K562 (cell line): ENCODE results near the gene LAP3. TPM values are rescaled to one million over a fixed set of nuclear protein-coding genes. Genes with fewer than 3 reads are reported as not detected.

Experiments used
- CBX3 ChIP-seq, 2 experiments: IDR thresholded peaks; 1 replicate in 1 of 2; 2 replicates in 1 of 2; pipeline ENCODE4 v1.6.1; 2012; ENCODE audit warnings: inconsistent platforms in 2 of 2, low read length in 2 of 2, borderline replicate concordance in 1 of 2, control low read depth in 1 of 2
- ETV1 ChIP-seq: fragments of 450-650 bp; conservative IDR thresholded peaks from 2 replicates; pipeline ENCODE4 v1.6.1; 2016; ENCODE audit warnings: missing genetic modification characterization, control low read depth, low read depth, missing compliant biosample characterization
- L3MBTL2 ChIP-seq: fragments of 450-650 bp; IDR thresholded peaks from 2 replicates; pipeline ENCODE4 v1.6.1; 2016; ENCODE audit warnings: mild to moderate bottlenecking, moderate library complexity
- POLR2AphosphoS2 ChIP-seq: IDR thresholded peaks from 2 replicates; pipeline ENCODE4 v1.6.1; 2012; ENCODE audit warnings: low read length, improper control_type of control experiment
- RB1 ChIP-seq: fragments of 450-650 bp; IDR thresholded peaks from 2 replicates; pipeline ENCODE4 v1.6.1; 2017; ENCODE audit warnings: low read depth, mild to moderate bottlenecking
- RERE ChIP-seq: sonication (generic); formaldehyde crosslinking; IDR thresholded peaks from 2 replicates; pipeline ENCODE4 v1.8.0; 2023; ENCODE audit warnings: missing genetic modification reagents, mild to moderate bottlenecking, borderline replicate concordance
- SUPT5H ChIP-seq: fragments of 450-650 bp; IDR thresholded peaks from 2 replicates; pipeline ENCODE4 v1.6.1; 2016
- YY1 ChIP-seq, 3 experiments: IDR thresholded peaks; 2 replicates each; pipeline ENCODE4 v1.6.1; 2011; ENCODE audit warnings: low read length in 2 of 3, mild to moderate bottlenecking in 2 of 3, moderate library complexity in 2 of 3, borderline replicate concordance in 1 of 3, control low read depth in 1 of 3, low read depth in 1 of 3; ENCODE audit not compliant: insufficient read depth in 3 of 3, insufficient replicate concordance in 2 of 3, control insufficient read depth in 1 of 3, insufficient read length in 1 of 3; ENCODE audit errors: extremely low read depth in 1 of 3
- ZNF274 ChIP-seq: IDR thresholded peaks from 2 replicates; pipeline ENCODE4 v1.6.1; 2011; ENCODE audit warnings: low read depth, mild to moderate bottlenecking, low read length, moderate library complexity, borderline replicate concordance
- ZNF384 ChIP-seq: IDR thresholded peaks from 2 replicates; pipeline ENCODE4 v1.6.1; 2012; ENCODE audit warnings: low read depth, low read length, improper control_type of control experiment
- polyA plus RNA-seq, 8 experiments: library from polyadenylated mRNA; depleted of rRNA in 4 of 8; stranded (reverse) in 5 of 8; unstranded in 3 of 8; fragments of >200 nt; fragmentation: Nextera tagmentation in 2 of 8; fragmentation: Illumina TruSeq in 1 of 8; extraction: Ambion mirVana in 2 of 8; extraction: Trizol in 1 of 8; gene quantifications; 2 replicates each; pipeline versions ENCODE4 v1.2.1 to v1.2.3, GENCODE V29; 2011 to 2014; ENCODE audit warnings: inconsistent platforms in 1 of 8, missing spikeins in 1 of 8
- total RNA-seq, 7 experiments: library from RNA; depleted of rRNA in 6 of 7; stranded (reverse); fragments of >200 nt in 6 of 7; fragmentation: Illumina TruSeq in 2 of 7; extraction: Trizol in 2 of 7; gene quantifications; 2 replicates each; pipeline versions ENCODE4 v1.2.1 to v1.2.3, GENCODE V29; 2011 to 2021; ENCODE audit warnings: low replicate concordance in 1 of 7
- TF ChIP-seq, protein P1 (sequence below): fragments of 200-800 bp; sonication (Bioruptor generic); IDR thresholded peaks from 2 replicates; pipeline ENCODE4 v1.6.1; 2017; ENCODE audit warnings: missing genetic modification characterization, missing compliant biosample characterization
- TF ChIP-seq, protein P2 (sequence below): IDR thresholded peaks from 2 replicates; pipeline ENCODE4 v1.6.1; 2011; ENCODE audit warnings: borderline replicate concordance, low read depth, mild to moderate bottlenecking, moderate library complexity, low read length; ENCODE audit not compliant: insufficient read depth, poor library complexity, severe bottlenecking
- TF ChIP-seq, protein P3 (sequence below): fragments of 450-650 bp; IDR thresholded peaks from 2 replicates; pipeline ENCODE4 v1.6.1; 2016; ENCODE audit warnings: mild to moderate bottlenecking

LAP3 gene
- total and polyA plus RNA-seq, 9 of the 15 experiments (the other 6 are each of a cell fraction or from before 2014, with no cell fraction given), result 82.3 to 170 (median 107) TPM

GRCh38 chr4:17636696-17637622, 60.0 kb downstream of the LAP3 start (continued):
- TF ChIP-seq RERE (CRISPR knock-in tag) (no peak), CBX3 (IDR thresholded peaks at IDR 0.05; ENCODE audit: borderline replicate concordance in 1 of 2, low read length in 2 of 2) (no peak), RB1 (peak; percentile 52; the same call in 1 of the 2 replicates), POLR2AphosphoS2 (peak; percentile 83; the same call in 1 of the 2 replicates), SUPT5H (peak; percentile 42; the same call in 1 of the 2 replicates), ZNF384 (peak; percentile 95), L3MBTL2 (0 out of 2 replicates have a peak, but pooled peaks have one; percentile 9), ETV1 (tag) (no peak), ZNF274 (no peak), YY1 (IDR thresholded peaks at IDR 0.05; ENCODE audit: borderline replicate concordance in 1 of 3, control insufficient read depth in 1 of 3, extremely low read depth in 1 of 3, insufficient read depth in 3 of 3, insufficient read length in 1 of 3, insufficient replicate concordance in 2 of 3, low read depth in 1 of 3, low read length in 2 of 3) (peak in 2 of 3 experiments; percentile 10 to 61)
- TF ChIP-seq, protein P1, sequence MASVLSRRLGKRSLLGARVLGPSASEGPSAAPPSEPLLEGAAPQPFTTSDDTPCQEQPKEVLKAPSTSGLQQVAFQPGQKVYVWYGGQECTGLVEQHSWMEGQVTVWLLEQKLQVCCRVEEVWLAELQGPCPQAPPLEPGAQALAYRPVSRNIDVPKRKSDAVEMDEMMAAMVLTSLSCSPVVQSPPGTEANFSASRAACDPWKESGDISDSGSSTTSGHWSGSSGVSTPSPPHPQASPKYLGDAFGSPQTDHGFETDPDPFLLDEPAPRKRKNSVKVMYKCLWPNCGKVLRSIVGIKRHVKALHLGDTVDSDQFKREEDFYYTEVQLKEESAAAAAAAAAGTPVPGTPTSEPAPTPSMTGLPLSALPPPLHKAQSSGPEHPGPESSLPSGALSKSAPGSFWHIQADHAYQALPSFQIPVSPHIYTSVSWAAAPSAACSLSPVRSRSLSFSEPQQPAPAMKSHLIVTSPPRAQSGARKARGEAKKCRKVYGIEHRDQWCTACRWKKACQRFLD (CRISPR knock-in tag), result no peak
- TF ChIP-seq, protein P2, sequence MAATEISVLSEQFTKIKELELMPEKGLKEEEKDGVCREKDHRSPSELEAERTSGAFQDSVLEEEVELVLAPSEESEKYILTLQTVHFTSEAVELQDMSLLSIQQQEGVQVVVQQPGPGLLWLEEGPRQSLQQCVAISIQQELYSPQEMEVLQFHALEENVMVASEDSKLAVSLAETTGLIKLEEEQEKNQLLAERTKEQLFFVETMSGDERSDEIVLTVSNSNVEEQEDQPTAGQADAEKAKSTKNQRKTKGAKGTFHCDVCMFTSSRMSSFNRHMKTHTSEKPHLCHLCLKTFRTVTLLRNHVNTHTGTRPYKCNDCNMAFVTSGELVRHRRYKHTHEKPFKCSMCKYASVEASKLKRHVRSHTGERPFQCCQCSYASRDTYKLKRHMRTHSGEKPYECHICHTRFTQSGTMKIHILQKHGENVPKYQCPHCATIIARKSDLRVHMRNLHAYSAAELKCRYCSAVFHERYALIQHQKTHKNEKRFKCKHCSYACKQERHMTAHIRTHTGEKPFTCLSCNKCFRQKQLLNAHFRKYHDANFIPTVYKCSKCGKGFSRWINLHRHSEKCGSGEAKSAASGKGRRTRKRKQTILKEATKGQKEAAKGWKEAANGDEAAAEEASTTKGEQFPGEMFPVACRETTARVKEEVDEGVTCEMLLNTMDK, result peak; percentile 90
- TF ChIP-seq, protein P3, sequence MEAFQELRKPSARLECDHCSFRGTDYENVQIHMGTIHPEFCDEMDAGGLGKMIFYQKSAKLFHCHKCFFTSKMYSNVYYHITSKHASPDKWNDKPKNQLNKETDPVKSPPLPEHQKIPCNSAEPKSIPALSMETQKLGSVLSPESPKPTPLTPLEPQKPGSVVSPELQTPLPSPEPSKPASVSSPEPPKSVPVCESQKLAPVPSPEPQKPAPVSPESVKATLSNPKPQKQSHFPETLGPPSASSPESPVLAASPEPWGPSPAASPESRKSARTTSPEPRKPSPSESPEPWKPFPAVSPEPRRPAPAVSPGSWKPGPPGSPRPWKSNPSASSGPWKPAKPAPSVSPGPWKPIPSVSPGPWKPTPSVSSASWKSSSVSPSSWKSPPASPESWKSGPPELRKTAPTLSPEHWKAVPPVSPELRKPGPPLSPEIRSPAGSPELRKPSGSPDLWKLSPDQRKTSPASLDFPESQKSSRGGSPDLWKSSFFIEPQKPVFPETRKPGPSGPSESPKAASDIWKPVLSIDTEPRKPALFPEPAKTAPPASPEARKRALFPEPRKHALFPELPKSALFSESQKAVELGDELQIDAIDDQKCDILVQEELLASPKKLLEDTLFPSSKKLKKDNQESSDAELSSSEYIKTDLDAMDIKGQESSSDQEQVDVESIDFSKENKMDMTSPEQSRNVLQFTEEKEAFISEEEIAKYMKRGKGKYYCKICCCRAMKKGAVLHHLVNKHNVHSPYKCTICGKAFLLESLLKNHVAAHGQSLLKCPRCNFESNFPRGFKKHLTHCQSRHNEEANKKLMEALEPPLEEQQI, result no peak
